Loucy (cell line): ENCODE results near the gene PACRGL.

Source experiments
- H2AFZ ChIP-seq: fragments of 200-600 bp; sonication (generic); 2 replicates; pipeline ENCODE4 v1.6.0; 2016; ENCODE audit warnings: antibody characterized with exemption, mild to moderate bottlenecking, low read length, moderate library complexity
- H3F3A ChIP-seq: fragments of 200-600 bp; 2 replicates; pipeline ENCODE4 v1.6.0; 2016; ENCODE audit warnings: antibody characterized with exemption, low read depth, mild to moderate bottlenecking
- H3K27me3 ChIP-seq: fragments of 200-600 bp; sonication (generic); 2 replicates; pipeline ENCODE4 v1.6.1; 2014; ENCODE audit warnings: low read length, mild to moderate bottlenecking; ENCODE audit not compliant: insufficient read depth, poor library complexity, severe bottlenecking
- H3K36me3 ChIP-seq: fragments of 200-600 bp; sonication (generic); 2 replicates; pipeline ENCODE4 v1.6.1; 2016; ENCODE audit warnings: low read length; ENCODE audit not compliant: insufficient read depth
- H3K4me1 ChIP-seq: fragments of 200-600 bp; sonication (generic); 2 replicates; pipeline ENCODE4 v1.5.1; 2014; ENCODE audit warnings: low read length, mild to moderate bottlenecking; ENCODE audit not compliant: insufficient read depth, poor library complexity, severe bottlenecking
- H3K4me2 ChIP-seq: fragments of 200-600 bp; sonication (generic); 2 replicates; pipeline ENCODE4 v1.6.0; 2014; ENCODE audit warnings: antibody characterized with exemption, low read length, low read depth, mild to moderate bottlenecking; ENCODE audit not compliant: poor library complexity, severe bottlenecking
- H3K4me3 ChIP-seq: fragments of 200-600 bp; sonication (generic); 2 replicates; pipeline ENCODE4 v1.5.1; 2014; ENCODE audit warnings: low read length, mild to moderate bottlenecking, mixed read lengths; ENCODE audit not compliant: poor library complexity, severe bottlenecking
- H3K79me2 ChIP-seq: fragments of 200-600 bp; sonication (generic); 2 replicates; pipeline ENCODE4 v1.6.1; 2014; ENCODE audit warnings: low read length; ENCODE audit not compliant: insufficient read depth
- H3K9ac ChIP-seq: fragments of 200-600 bp; sonication (generic); 2 replicates; pipeline ENCODE4 v1.6.0; 2014; ENCODE audit warnings: mild to moderate bottlenecking, low read depth, low read length, moderate library complexity; ENCODE audit not compliant: poor library complexity, severe bottlenecking
- H3K9me2 ChIP-seq: fragments of 200-600 bp; sonication (generic); replicated peaks from 2 replicates; pipeline ENCODE4 v1.6.1; 2016; ENCODE audit warnings: low read depth, low read length, mixed read lengths
- H3K9me3 ChIP-seq: fragments of 200-600 bp; sonication (generic); 2 replicates; pipeline ENCODE4 v1.6.1; 2014; ENCODE audit warnings: mild to moderate bottlenecking, antibody characterized with exemption, low read length, low read depth; ENCODE audit not compliant: insufficient read depth
- H4K20me1 ChIP-seq: fragments of 200-600 bp; sonication (generic); 2 replicates; pipeline ENCODE4 v1.6.0; 2014; ENCODE audit warnings: antibody characterized with exemption, low read length, mild to moderate bottlenecking; ENCODE audit not compliant: insufficient read depth, poor library complexity, severe bottlenecking
- CTCF ChIP-seq: fragments of 200-600 bp; sonication (generic); conservative IDR thresholded peaks from 2 replicates; pipeline ENCODE4 v1.5.1; 2014; ENCODE audit warnings: mild to moderate bottlenecking, antibody characterized with exemption, low read length
- EZH2phosphoT487 ChIP-seq: fragments of 200-600 bp; IDR thresholded peaks from 2 replicates; pipeline ENCODE4 v1.6.1; 2018; ENCODE audit warnings: antibody characterized with exemption, mild to moderate bottlenecking, moderate library complexity, borderline replicate concordance

The PACRGL gene

GRCh38 chr4:20679951-20680350, 20.3 kb upstream of the PACRGL start:
- H3K27me3 ChIP-seq, result no peaks in the 10 kb centered on the region
- TF ChIP-seq CTCF, result no peak
- TF ChIP-seq EZH2phosphoT487, result no peak
- no peaks in the 10 kb centered on the region for H3K9me2 ChIP-seq
- H3K9me3 ChIP-seq, result no peaks in the 10 kb centered on the region
- H4K20me1 ChIP-seq, result no peaks in the 10 kb centered on the region
- H3K36me3 ChIP-seq, result no peaks in the 10 kb centered on the region
- H3K4me3 ChIP-seq, result no peak overlapping the region
- H3K9ac ChIP-seq, result no peak overlapping the region
- H3K4me2 ChIP-seq, result no peak overlapping the region
- no peaks in the 10 kb centered on the region for H3K79me2 ChIP-seq
- no peak overlapping the region for H2AFZ ChIP-seq
- H3F3A ChIP-seq, result no peaks in the 10 kb centered on the region
- no peaks in the 10 kb centered on the region for H3K4me1 ChIP-seq

GRCh38 chr4:20680736-20681135, 19.5 kb upstream of the PACRGL start:
- TF ChIP-seq EZH2phosphoT487 (no peak), CTCF (no peak)
- Histone ChIP-seq H2AFZ (no peak overlapping the region), H4K20me1 (no peaks in the 10 kb centered on the region), H3K4me2 (no peak overlapping the region), H3K9me2 (no peaks in the 10 kb centered on the region), H3K79me2 (no peaks in the 10 kb centered on the region), H3K4me1 (no peaks in the 10 kb centered on the region), H3K36me3 (no peaks in the 10 kb centered on the region), H3K4me3 (no peak overlapping the region), H3K9me3 (no peaks in the 10 kb centered on the region), H3K27me3 (no peaks in the 10 kb centered on the region), H3K9ac (no peak overlapping the region), H3F3A (no peaks in the 10 kb centered on the region)

GRCh38 chr4:20681271-20681670, 19.0 kb upstream of the PACRGL start:
- no peaks in the 10 kb centered on the region for H3K36me3 ChIP-seq
- H2AFZ ChIP-seq, result no peak overlapping the region
- no peaks in the 10 kb centered on the region for H4K20me1 ChIP-seq
- no peaks in the 10 kb centered on the region for H3F3A ChIP-seq
- no peak overlapping the region for H3K9ac ChIP-seq
- TF ChIP-seq CTCF, result no peak
- no peak for TF ChIP-seq EZH2phosphoT487
- no peaks in the 10 kb centered on the region for H3K9me3 ChIP-seq
- H3K27me3 ChIP-seq, result no peaks in the 10 kb centered on the region
- no peaks in the 10 kb centered on the region for H3K4me1 ChIP-seq
- H3K4me3 ChIP-seq, result no peak overlapping the region
- no peak overlapping the region for H3K4me2 ChIP-seq
- no peaks in the 10 kb centered on the region for H3K79me2 ChIP-seq
- H3K9me2 ChIP-seq, result no peaks in the 10 kb centered on the region
